Stimulated activated effector memory CD8-positive, alpha-beta T cell treated with anti-CD3 and anti-CD28 coated beads, Interleukin-12 subunit alpha, Interleukin-12 subunit beta, amount 100 ng/mL, for 72 hours (primary cell): ENCODE measurements around the gene FGD6.

Experiments used
- ATAC-seq: fragments of 150-1000 bp; cut with Tn5 transposase; 2 replicates; pipeline ENCODE4 v1.10.0; 2021
- DNase-seq, 2 donors: peaks; one replicate each; pipeline ENCODE4 v3.0.0; 2021 to 2022; ENCODE audit warnings: low spot score in 2 of 2
- H3K27ac Mint-ChIP-seq: one replicate; pipeline ENCODE4 v1.8.0; 2022; ENCODE audit warnings: mild to moderate bottlenecking, mixed read lengths
- H3K36me3 Mint-ChIP-seq: one replicate; pipeline ENCODE4 v1.8.0; 2022; ENCODE audit warnings: mild to moderate bottlenecking, mixed read lengths
- H3K4me1 Mint-ChIP-seq: one replicate; pipeline ENCODE4 v1.8.0; 2022; ENCODE audit warnings: mixed read lengths
- H3K4me3 Mint-ChIP-seq: one replicate; pipeline ENCODE4 v1.8.0; 2022; ENCODE audit warnings: mild to moderate bottlenecking, mixed read lengths
- H3K9me3 Mint-ChIP-seq: one replicate; pipeline ENCODE4 v1.8.0; 2022; ENCODE audit warnings: mixed read lengths

FGD6 gene

GRCh38 chr12:95034750-95035149 is 182.5 kb downstream of the FGD6 start:
- H3K36me3 Mint-ChIP-seq, result peaks cover 73% of the 10 kb centered on the region
- H3K4me3 Mint-ChIP-seq, result no peak overlapping the region
- DNase-seq (no peak), ATAC-seq (no peak)
- H3K9me3 Mint-ChIP-seq, result no peaks in the 10 kb centered on the region
- H3K27ac Mint-ChIP-seq, result no peak overlapping the region
- no peaks in the 10 kb centered on the region for H3K4me1 Mint-ChIP-seq
